ENCODE data around the gene NT5C3A. TPM values are rescaled to one million over a fixed set of nuclear protein-coding genes. Genes with fewer than 3 reads are reported as not detected.
"Not testable (repeated sequence)": the region's sequence is repeated elsewhere in the genome, so short reads cannot be mapped to it uniquely, and the experiment has no call there.

The NT5C3A gene
- total and polyA plus RNA-seq, 2 of the 8 experiments (the other 6 are each of a cell fraction or from before 2014, with no cell fraction given) = 7.5 to 22.7 TPM

GRCh38 chr7:32979246-32979645, 83.3 kb downstream of the NT5C3A start:
- H4K20me1 ChIP-seq (replicated peaks in 1 of 2; ENCODE audit: control insufficient read depth in 1 of 2, insufficient read depth in 2 of 2, low read length in 2 of 2); DNase-seq (ENCODE audit: low read depth in 1 of 2, low spot score in 2 of 2); H3K56ac ChIP-seq (replicated peaks; ENCODE audit: insufficient read length, low read depth, low read length); H2AK5ac ChIP-seq (ENCODE audit: low read depth, low read length); H3K23ac ChIP-seq (ENCODE audit: insufficient read length); H3K27me3 ChIP-seq (replicated peaks in 1 of 4; ENCODE audit: control insufficient read depth in 3 of 4, extremely low read depth in 1 of 4, insufficient read depth in 3 of 4, low read length in 3 of 4); H3K18ac ChIP-seq (ENCODE audit: extremely low read depth, low read length); FAIRE-seq; H3K79me1 ChIP-seq (ENCODE audit: low read depth, low read length); H3K79me2 ChIP-seq (ENCODE audit: control insufficient read depth in 1 of 2, insufficient read depth in 2 of 2, low read length in 2 of 2); H3K4ac ChIP-seq (replicated peaks; ENCODE audit: insufficient read length, low read depth, low read length); H3K23me2 ChIP-seq (ENCODE audit: low read depth, low read length); H2BK120ac ChIP-seq (replicated peaks; ENCODE audit: low read depth, low read length); H2BK12ac ChIP-seq (ENCODE audit: low read depth, low read length); H3K4me2 ChIP-seq (ENCODE audit: insufficient read depth in 1 of 2, low read depth in 2 of 2, low read length in 2 of 2); H3K4me3 ChIP-seq (ENCODE audit: extremely low read depth in 1 of 4, insufficient read depth in 2 of 4, low read depth in 3 of 4, low read length in 4 of 4); H3K9ac ChIP-seq (replicated peaks in 1 of 4; ENCODE audit: extremely low read depth in 1 of 4, low read depth in 3 of 4, low read length in 3 of 4); H2AFZ ChIP-seq (ENCODE audit: low read length); H4K91ac ChIP-seq (replicated peaks; ENCODE audit: insufficient read length, low read length); POLR2A ChIA-PET (ENCODE audit: partially characterized antibody); H2BK15ac ChIP-seq (ENCODE audit: low read length); H3K36me3 ChIP-seq (ENCODE audit: control insufficient read depth in 2 of 4, insufficient read depth in 4 of 4, low read length in 3 of 4); H2BK5ac ChIP-seq (ENCODE audit: low read depth, low read length); H4K8ac ChIP-seq (ENCODE audit: extremely low read depth, insufficient read depth, low read length); H3K14ac ChIP-seq (ENCODE audit: insufficient read length); CTCF ChIA-PET (ENCODE audit: partially characterized antibody); H3K9me3 ChIP-seq (ENCODE audit: insufficient read depth in 2 of 2, low read depth in 1 of 2, low read length in 1 of 2); H3K4me1 ChIP-seq (replicated peaks in 1 of 4; ENCODE audit: control insufficient read depth in 3 of 4, insufficient read depth in 4 of 4, low read length in 3 of 4); H2BK20ac ChIP-seq (ENCODE audit: low read length); H3K27ac ChIP-seq (ENCODE audit: low read depth, low read length); H4K5ac ChIP-seq (ENCODE audit: insufficient read length, low read depth, low read length): not testable (repeated sequence)
- 97% methylated on average over 6 of the region's 6 CpGs; no CpG with 5 or more reads in 1 of the 2 experiments for WGBS, 2 experiments (ENCODE audit: extremely low coverage in 1 of 2, insufficient coverage in 1 of 2, insufficient read length in 1 of 2, insufficient replicate concordance in 2 of 2, low coverage in 1 of 2, low lambda C conversion rate in 2 of 2, missing lambda C conversion rate in 1 of 2)

GRCh38 chr7:32977159-32977558, 85.4 kb downstream of the NT5C3A start:
- H3K56ac ChIP-seq (replicated peaks; ENCODE audit: insufficient read length, low read depth, low read length); H3K27ac ChIP-seq (ENCODE audit: low read depth, low read length); H4K91ac ChIP-seq (replicated peaks; ENCODE audit: insufficient read length, low read length); H3K9me3 ChIP-seq (ENCODE audit: insufficient read depth in 2 of 2, low read depth in 1 of 2, low read length in 1 of 2); H2AFZ ChIP-seq (ENCODE audit: low read length); H2BK12ac ChIP-seq (ENCODE audit: low read depth, low read length); H3K18ac ChIP-seq (ENCODE audit: extremely low read depth, low read length); H3K14ac ChIP-seq (ENCODE audit: insufficient read length); CTCF ChIA-PET (ENCODE audit: partially characterized antibody); FAIRE-seq; H3K4ac ChIP-seq (replicated peaks; ENCODE audit: insufficient read length, low read depth, low read length); H2BK15ac ChIP-seq (ENCODE audit: low read length); H2AK5ac ChIP-seq (ENCODE audit: low read depth, low read length); H2BK5ac ChIP-seq (ENCODE audit: low read depth, low read length); H3K79me2 ChIP-seq (ENCODE audit: control insufficient read depth in 1 of 2, insufficient read depth in 2 of 2, low read length in 2 of 2); H4K5ac ChIP-seq (ENCODE audit: insufficient read length, low read depth, low read length); H3K4me3 ChIP-seq (ENCODE audit: extremely low read depth in 1 of 4, insufficient read depth in 2 of 4, low read depth in 3 of 4, low read length in 4 of 4); H3K23ac ChIP-seq (ENCODE audit: insufficient read length); H4K8ac ChIP-seq (ENCODE audit: extremely low read depth, insufficient read depth, low read length); H3K9ac ChIP-seq (replicated peaks in 1 of 4; ENCODE audit: extremely low read depth in 1 of 4, low read depth in 3 of 4, low read length in 3 of 4); H3K23me2 ChIP-seq (ENCODE audit: low read depth, low read length); H3K36me3 ChIP-seq (ENCODE audit: control insufficient read depth in 2 of 4, insufficient read depth in 4 of 4, low read length in 3 of 4); H3K4me1 ChIP-seq (replicated peaks in 1 of 4; ENCODE audit: control insufficient read depth in 3 of 4, insufficient read depth in 4 of 4, low read length in 3 of 4); H4K20me1 ChIP-seq (replicated peaks in 1 of 2; ENCODE audit: control insufficient read depth in 1 of 2, insufficient read depth in 2 of 2, low read length in 2 of 2); H2BK120ac ChIP-seq (replicated peaks; ENCODE audit: low read depth, low read length); POLR2A ChIA-PET (ENCODE audit: partially characterized antibody); H2BK20ac ChIP-seq (ENCODE audit: low read length); H3K79me1 ChIP-seq (ENCODE audit: low read depth, low read length); H3K4me2 ChIP-seq (ENCODE audit: insufficient read depth in 1 of 2, low read depth in 2 of 2, low read length in 2 of 2); H3K27me3 ChIP-seq (replicated peaks in 1 of 4; ENCODE audit: control insufficient read depth in 3 of 4, extremely low read depth in 1 of 4, insufficient read depth in 3 of 4, low read length in 3 of 4); DNase-seq (ENCODE audit: low read depth in 1 of 2, low spot score in 2 of 2): not testable (repeated sequence)
- 92% methylated on average over 2 of the region's 2 CpGs; no CpG with 5 or more reads in 1 of the 2 experiments for WGBS, 2 experiments (ENCODE audit: extremely low coverage in 1 of 2, insufficient coverage in 1 of 2, insufficient read length in 1 of 2, insufficient replicate concordance in 2 of 2, low coverage in 1 of 2, low lambda C conversion rate in 2 of 2, missing lambda C conversion rate in 1 of 2)

Measured in H1 (cell line).